Measurements from ENCODE around the gene LRRC74B. TPM values are rescaled to one million over a fixed set of nuclear protein-coding genes. Genes with fewer than 3 reads are reported as not detected.
"Not testable (repeated sequence)": the region's sequence is repeated elsewhere in the genome, so short reads cannot be mapped to it uniquely, and the experiment has no call there.

The LRRC74B gene
- total and polyA plus RNA-seq, 2 experiments from 2014 or later, result not detected

GRCh38 chr22:21009208-21009607, 36.5 kb upstream of the LRRC74B start:
- ATAC-seq, result not testable (repeated sequence)
- peaks cover 32% of the 10 kb centered on the region for H3K4me1 Mint-ChIP-seq

DNA sequence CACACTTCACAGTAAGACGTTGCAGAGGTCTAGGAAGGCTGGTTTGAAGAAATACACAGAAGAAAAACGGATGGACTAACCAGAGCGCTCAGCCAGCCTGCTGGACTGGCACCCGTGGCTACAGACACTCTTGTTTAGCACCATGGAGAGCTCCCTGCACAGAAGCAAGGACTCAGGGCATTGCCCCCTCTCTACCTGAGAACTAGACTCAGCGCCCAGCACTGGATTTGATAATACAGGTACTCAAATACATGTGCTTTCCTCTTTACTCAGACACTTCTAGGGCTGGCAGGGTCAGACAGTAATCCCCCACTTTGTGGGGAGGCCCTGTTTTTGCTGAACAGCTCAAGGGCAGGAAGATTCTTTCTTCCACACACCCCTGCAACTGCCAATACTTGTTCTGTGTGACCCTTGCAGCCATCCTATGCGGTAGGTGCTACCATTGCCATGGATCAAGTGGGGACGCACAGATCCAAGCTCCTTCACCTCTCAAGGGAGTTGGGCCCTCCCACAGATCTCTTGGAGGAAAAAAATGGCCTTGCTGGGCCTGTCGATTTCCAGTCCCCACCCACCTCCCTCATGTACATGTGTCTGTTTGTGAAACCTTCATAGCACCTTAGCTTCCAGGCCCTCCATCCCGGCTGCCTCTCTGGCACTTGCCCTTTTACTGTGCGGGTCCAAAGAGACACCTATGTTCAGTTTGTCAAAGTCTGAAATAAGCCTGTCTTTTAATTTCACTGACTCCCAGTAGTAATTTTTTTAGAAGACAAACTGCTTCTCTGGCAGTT, 35.9 kb upstream of the LRRC74B start:
- peak; percentile 83 for DNase-seq (ENCODE audit: low spot score)
- Histone ChIP-seq H3K4me1 (ENCODE audit: insufficient read depth) (peaks cover 18% of the 10 kb centered on the region), H3F3A (replicated peaks; ENCODE audit: low read depth) (no peaks in the 10 kb centered on the region), H2AFZ (no peak overlapping the region), H3K27ac (ENCODE audit: low read depth) (peak overlapping the region; percentile 78), H4K20me1 (replicated peaks; ENCODE audit: insufficient read depth) (no peaks in the 10 kb centered on the region), H3K4me2 (peak overlapping the region; percentile 73), H3K4me3 (peak overlapping the region; percentile 38), H3K36me3 (ENCODE audit: insufficient read depth) (no peaks in the 10 kb centered on the region), H3K27me3 (ENCODE audit: insufficient read depth) (no peaks in the 10 kb centered on the region), H3K9me2 (ENCODE audit: insufficient read depth) (no peaks in the 10 kb centered on the region), H3K79me2 (replicated peaks; ENCODE audit: insufficient read depth) (no peaks in the 10 kb centered on the region)
- peak; percentile 50 for ATAC-seq
- H3K36me3 Mint-ChIP-seq (ENCODE audit: low read depth), result no peaks in the 10 kb centered on the region
- peaks cover 9% of the 10 kb centered on the region for H3K27me3 Mint-ChIP-seq (ENCODE audit: insufficient read depth, low read depth, poor library complexity)
- peaks cover 38% of the 10 kb centered on the region for H3K4me1 Mint-ChIP-seq
- H3K9me3 Mint-ChIP-seq, result no peaks in the 10 kb centered on the region
- TF ChIP-seq, protein P1, sequence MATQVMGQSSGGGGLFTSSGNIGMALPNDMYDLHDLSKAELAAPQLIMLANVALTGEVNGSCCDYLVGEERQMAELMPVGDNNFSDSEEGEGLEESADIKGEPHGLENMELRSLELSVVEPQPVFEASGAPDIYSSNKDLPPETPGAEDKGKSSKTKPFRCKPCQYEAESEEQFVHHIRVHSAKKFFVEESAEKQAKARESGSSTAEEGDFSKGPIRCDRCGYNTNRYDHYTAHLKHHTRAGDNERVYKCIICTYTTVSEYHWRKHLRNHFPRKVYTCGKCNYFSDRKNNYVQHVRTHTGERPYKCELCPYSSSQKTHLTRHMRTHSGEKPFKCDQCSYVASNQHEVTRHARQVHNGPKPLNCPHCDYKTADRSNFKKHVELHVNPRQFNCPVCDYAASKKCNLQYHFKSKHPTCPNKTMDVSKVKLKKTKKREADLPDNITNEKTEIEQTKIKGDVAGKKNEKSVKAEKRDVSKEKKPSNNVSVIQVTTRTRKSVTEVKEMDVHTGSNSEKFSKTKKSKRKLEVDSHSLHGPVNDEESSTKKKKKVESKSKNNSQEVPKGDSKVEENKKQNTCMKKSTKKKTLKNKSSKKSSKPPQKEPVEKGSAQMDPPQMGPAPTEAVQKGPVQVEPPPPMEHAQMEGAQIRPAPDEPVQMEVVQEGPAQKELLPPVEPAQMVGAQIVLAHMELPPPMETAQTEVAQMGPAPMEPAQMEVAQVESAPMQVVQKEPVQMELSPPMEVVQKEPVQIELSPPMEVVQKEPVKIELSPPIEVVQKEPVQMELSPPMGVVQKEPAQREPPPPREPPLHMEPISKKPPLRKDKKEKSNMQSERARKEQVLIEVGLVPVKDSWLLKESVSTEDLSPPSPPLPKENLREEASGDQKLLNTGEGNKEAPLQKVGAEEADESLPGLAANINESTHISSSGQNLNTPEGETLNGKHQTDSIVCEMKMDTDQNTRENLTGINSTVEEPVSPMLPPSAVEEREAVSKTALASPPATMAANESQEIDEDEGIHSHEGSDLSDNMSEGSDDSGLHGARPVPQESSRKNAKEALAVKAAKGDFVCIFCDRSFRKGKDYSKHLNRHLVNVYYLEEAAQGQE (IDR thresholded peaks at IDR 0.05; ENCODE audit: unreplicated experiment), result peak; percentile 86
- no peak for TF ChIP-seq STAT1 (IDR thresholded peaks at IDR 0.05; ENCODE audit: unreplicated experiment)
- peak overlapping the region; percentile 62 for H3K4me3 Mint-ChIP-seq
- H3K27ac Mint-ChIP-seq, result peak overlapping the region; percentile 65; the same call in 1 of the 2 replicates

More at GRCh38 chr22:21009208-21009607, 36.5 kb upstream of the LRRC74B start:
- H3K79me2 ChIP-seq (replicated peaks; ENCODE audit: insufficient read depth); H2AFZ ChIP-seq; H3F3A ChIP-seq (replicated peaks; ENCODE audit: low read depth); H3K27me3 Mint-ChIP-seq (ENCODE audit: insufficient read depth, low read depth, poor library complexity); H3K36me3 Mint-ChIP-seq (ENCODE audit: low read depth); H3K27ac Mint-ChIP-seq; H3K36me3 ChIP-seq (ENCODE audit: insufficient read depth); H3K4me2 ChIP-seq; H3K4me3 ChIP-seq; H4K20me1 ChIP-seq (replicated peaks; ENCODE audit: insufficient read depth); H3K9me2 ChIP-seq (ENCODE audit: insufficient read depth); H3K27me3 ChIP-seq (ENCODE audit: insufficient read depth); DNase-seq (ENCODE audit: low spot score); H3K27ac ChIP-seq (ENCODE audit: low read depth); H3K4me3 Mint-ChIP-seq; H3K9me3 Mint-ChIP-seq: not testable (repeated sequence)
- peaks cover 12% of the 10 kb centered on the region for H3K4me1 ChIP-seq (ENCODE audit: insufficient read depth)

- no peaks in the 10 kb centered on the region for H3K27me3 ChIP-seq (ENCODE audit: insufficient read depth)
- DNase-seq (ENCODE audit: low spot score), result peak; percentile 64
- TF ChIP-seq, protein P2, sequence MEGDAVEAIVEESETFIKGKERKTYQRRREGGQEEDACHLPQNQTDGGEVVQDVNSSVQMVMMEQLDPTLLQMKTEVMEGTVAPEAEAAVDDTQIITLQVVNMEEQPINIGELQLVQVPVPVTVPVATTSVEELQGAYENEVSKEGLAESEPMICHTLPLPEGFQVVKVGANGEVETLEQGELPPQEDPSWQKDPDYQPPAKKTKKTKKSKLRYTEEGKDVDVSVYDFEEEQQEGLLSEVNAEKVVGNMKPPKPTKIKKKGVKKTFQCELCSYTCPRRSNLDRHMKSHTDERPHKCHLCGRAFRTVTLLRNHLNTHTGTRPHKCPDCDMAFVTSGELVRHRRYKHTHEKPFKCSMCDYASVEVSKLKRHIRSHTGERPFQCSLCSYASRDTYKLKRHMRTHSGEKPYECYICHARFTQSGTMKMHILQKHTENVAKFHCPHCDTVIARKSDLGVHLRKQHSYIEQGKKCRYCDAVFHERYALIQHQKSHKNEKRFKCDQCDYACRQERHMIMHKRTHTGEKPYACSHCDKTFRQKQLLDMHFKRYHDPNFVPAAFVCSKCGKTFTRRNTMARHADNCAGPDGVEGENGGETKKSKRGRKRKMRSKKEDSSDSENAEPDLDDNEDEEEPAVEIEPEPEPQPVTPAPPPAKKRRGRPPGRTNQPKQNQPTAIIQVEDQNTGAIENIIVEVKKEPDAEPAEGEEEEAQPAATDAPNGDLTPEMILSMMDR (conservative IDR thresholded peaks at IDR 0.05; ENCODE audit: low read depth in 2 of 2), result no peak
These were observed 35.2 kb upstream of the LRRC74B start for GRCh38 chr22:21010426-21011113.

More at GRCh38 chr22:21010426-21011113, 35.2 kb upstream of the LRRC74B start:
- H3K4me3 ChIP-seq, result peak overlapping the region; percentile 38
- Mint-ChIP-seq H3K4me1 (peaks cover 43% of the 10 kb centered on the region), H3K4me3 (peak overlapping the region; percentile 62), H3K27me3 (ENCODE audit: insufficient read depth, low read depth, poor library complexity) (peaks cover 15% of the 10 kb centered on the region), H3K9me3 (no peaks in the 10 kb centered on the region), H3K36me3 (ENCODE audit: low read depth) (no peaks in the 10 kb centered on the region), H3K27ac (peak overlapping the region; percentile 65; the same call in 1 of the 2 replicates)
- no peaks in the 10 kb centered on the region for H3F3A ChIP-seq (replicated peaks; ENCODE audit: low read depth)
- H3K4me1 ChIP-seq (ENCODE audit: insufficient read depth), result peaks cover 18% of the 10 kb centered on the region
- ATAC-seq, result peak; percentile 44
- H3K36me3 ChIP-seq (ENCODE audit: insufficient read depth), result no peaks in the 10 kb centered on the region
- H3K27ac ChIP-seq (ENCODE audit: low read depth), result peak overlapping the region; percentile 78; the same call in 1 of the 2 replicates
- H3K4me2 ChIP-seq, result peak overlapping the region; percentile 73
- no peaks in the 10 kb centered on the region for H4K20me1 ChIP-seq (replicated peaks; ENCODE audit: insufficient read depth)
- no peak overlapping the region for H2AFZ ChIP-seq
- no peaks in the 10 kb centered on the region for H3K79me2 ChIP-seq (replicated peaks; ENCODE audit: insufficient read depth)
- no peaks in the 10 kb centered on the region for H3K9me2 ChIP-seq (ENCODE audit: insufficient read depth)
